VCaP (cell line): Measurements from ENCODE around the gene MAN1C1.

Source experiments
- H3K27ac ChIP-seq: fragments of 450-650 bp; 2 replicates; pipeline ENCODE4 v1.5.1; 2017
- TF ChIP-seq, protein P1 (sequence below): fragments of 450-650 bp; conservative IDR thresholded peaks from 2 replicates; pipeline ENCODE4 v1.5.1; 2017; ENCODE audit warnings: mild to moderate bottlenecking, moderate library complexity

MAN1C1 gene

DNA sequence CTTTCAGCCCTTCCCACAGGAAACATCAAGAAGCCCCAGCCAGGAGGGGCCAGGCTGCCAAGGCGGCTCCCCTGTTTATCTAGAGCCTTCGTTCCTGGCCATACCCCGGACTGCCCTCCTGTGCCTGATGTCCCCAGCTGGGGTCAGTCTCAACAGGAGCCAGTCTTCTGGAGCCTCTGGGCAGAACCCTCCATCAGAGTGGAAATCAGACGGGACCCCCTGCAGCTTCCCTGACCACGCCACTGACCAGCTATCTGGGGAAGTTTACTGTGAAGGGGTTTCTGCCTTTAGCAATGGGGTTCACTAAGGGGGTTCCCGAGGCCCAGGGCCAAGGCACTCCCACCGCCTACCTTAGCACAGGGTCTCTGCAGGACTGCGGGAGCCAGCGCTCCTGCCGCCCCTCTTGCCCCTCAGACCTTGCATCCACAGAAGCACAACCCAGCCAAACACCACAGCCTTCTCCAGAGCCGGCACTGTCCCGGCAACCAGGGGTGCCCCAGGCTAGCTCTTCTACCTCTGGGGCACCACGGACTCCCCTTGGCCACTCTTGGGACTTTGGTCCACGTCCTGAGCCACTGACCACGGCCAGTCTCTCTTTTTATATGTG is 199.6 kb downstream of the MAN1C1 start:
- no peak overlapping the region for H3K27ac ChIP-seq
- TF ChIP-seq, protein P1, sequence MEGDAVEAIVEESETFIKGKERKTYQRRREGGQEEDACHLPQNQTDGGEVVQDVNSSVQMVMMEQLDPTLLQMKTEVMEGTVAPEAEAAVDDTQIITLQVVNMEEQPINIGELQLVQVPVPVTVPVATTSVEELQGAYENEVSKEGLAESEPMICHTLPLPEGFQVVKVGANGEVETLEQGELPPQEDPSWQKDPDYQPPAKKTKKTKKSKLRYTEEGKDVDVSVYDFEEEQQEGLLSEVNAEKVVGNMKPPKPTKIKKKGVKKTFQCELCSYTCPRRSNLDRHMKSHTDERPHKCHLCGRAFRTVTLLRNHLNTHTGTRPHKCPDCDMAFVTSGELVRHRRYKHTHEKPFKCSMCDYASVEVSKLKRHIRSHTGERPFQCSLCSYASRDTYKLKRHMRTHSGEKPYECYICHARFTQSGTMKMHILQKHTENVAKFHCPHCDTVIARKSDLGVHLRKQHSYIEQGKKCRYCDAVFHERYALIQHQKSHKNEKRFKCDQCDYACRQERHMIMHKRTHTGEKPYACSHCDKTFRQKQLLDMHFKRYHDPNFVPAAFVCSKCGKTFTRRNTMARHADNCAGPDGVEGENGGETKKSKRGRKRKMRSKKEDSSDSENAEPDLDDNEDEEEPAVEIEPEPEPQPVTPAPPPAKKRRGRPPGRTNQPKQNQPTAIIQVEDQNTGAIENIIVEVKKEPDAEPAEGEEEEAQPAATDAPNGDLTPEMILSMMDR: no peak

DNA sequence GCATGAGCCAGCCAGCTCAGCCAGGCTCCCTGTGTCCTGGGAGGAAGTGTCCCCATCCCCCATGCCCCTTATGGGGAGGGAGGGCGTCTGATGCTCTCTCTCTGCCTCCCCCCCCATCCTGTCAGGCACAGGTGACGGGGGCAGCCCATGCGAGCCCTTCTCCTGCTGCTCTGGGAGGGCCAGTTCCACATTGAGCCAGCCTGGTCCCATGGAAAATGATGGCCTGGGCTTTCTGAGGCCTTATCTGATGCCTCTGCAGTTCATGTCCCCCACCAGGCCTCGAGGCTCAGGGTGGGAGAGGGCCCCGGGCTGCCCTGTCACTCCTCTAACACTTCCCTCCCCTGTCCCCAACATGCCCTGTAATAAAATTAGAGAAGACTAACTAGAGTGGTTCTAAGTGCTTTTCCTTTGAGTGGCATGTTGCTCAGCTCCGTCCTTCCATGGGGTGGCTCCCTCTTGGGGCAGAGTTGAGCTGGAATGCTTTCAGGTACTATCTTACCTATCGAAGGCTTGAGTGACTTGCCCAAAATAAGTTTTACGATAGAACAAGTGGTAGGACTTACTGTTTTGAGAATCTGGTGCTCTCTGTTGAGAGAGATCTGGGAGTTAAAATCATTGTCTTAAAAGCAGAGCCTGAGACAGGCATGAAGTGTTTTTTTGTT is 201.4 kb downstream of the MAN1C1 start:
- peak overlapping the region; percentile 84 for H3K27ac ChIP-seq

DNA sequence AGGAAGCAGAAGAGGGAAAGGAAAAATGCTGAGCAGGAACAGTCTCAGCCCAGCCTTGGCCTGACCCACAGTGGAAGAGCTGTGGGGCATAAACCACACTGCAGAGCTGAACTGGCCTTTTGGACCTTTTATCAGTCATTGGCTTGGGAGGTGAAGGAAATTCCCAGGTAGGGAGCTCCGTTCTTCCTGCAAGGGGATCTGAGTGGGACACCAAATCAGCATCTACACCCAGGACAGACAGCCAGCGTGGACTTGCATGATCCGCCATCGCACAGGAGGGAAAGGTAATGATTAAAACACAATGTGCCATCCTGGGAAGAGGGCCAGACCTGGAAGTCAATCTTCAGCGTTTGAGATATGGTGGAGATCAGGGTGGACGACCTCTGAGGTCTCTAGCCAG is 202.0 kb downstream of the MAN1C1 start:
- TF ChIP-seq, protein P1: no peak
- peak overlapping the region; percentile 84 for H3K27ac ChIP-seq

More for the DNA sequence above, 201.4 kb downstream of the MAN1C1 start:
- TF ChIP-seq, protein P1: peak; percentile 48

DNA sequence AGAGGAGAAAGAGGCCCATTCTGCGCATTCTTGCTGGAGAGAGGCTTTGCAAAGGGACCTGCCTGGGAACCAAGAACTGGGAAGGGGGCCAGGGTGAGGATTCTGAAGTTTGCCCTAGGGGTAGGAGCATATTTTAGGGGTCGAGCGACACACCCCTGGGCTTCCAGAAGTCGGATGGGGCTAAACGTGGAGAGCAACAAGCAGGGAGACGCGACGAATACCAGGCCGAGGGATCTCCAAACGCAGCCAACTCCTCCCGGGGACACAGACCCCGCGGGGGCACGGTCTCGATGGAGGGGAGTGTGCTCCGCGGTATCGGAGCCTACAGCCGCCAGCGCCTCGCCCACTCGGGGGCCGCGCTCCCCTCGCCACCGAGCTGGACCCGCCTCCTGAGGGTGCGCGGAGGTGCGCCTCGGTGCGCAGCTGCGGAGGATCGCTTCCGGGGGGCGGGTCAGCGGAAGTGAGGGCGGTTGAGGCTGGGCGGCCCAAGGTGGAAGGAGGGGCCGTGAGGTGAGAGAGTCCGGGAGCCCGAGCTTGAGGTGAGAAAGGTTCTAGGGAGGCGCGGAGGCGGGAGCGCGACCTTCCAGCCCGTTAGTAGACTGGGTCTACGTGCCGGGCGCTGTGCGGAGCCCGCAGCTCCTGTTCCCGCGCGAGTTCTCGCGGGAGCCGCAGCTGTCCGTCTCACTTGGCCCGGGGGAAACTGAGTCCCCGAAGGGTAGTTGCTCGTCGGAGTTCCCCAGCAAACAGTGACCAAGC is 203.1 kb downstream of the MAN1C1 start, which contains the start of gene MTFR1L:
MTFR1L (plus strand) TSS at position 464 of the 756 bp plus-strand sequence. CDS start 3,151 bp downstream, outside the sequence.
- peak within 1 kb of the TSS; percentile 84 for H3K27ac ChIP-seq
- TF ChIP-seq, protein P1: no peak

DNA sequence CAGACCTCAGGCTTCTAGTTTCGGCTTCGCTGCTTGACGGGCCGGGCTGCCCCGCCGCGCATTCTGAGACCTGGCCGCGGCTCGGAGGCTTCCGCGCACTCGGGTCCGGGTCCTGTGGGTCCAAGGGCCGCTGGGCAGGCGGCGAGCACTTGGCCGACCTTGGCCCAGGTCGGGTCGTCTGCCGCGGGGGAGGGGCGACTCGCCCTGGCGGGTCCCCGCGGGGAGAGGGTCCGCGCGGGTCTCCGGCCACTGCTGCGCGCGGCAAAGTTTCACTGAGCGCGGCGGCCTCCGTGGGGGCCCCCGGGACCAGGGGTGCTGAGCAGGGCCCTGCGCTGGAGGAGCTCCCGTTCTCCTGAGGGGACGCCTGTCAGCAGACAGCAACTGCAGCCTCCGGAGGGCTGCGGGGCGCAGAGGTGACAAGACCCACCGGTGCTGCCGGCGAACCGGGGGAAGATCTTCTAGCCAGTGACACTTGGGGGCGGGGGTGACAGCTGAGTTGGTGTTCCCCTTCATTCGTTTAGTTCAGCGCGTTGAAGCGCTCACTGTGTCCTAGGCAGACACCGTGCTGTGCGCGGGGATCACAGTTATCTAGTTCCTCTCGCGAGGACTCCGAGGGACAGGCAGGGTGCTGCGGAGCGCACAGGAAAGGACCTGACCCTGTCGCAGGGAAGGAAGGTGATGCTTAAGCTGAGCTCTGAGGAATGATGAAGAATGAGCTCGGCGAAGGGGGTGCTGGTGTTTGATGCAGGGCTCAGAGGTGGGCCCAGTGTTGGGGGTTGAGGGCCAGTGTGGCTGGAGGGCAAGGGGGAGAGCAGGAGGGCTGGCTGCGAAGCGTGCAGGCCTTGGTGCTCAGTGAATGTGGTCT is 203.9 kb downstream of the MAN1C1 start:
- H3K27ac ChIP-seq: peak overlapping the region; percentile 84
- TF ChIP-seq, protein P1: no peak

DNA sequence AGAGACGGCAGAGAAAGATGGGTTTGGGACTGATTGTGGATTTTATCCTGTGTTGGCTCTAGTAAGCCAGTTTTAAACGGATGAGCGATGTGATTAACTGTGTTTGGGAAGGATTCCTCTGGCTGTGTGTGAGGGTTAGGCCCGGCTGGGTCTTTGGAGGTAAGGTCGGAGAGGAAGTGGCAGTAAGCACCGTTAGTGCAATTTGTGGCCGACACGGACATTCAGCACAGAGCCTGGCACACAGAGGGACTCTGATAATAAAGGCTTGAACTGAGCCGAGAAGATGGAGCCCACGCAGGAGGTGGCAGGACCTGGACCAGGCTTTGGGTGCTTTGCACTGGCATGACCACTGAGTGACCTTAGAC is 204.5 kb downstream of the MAN1C1 start:
- peak overlapping the region; percentile 84 for H3K27ac ChIP-seq
- TF ChIP-seq, protein P1: no peak
